IMR-90 (cell line): ENCODE measurements around the gene PFKL. TPM values are rescaled to one million over a fixed set of nuclear protein-coding genes. Genes with fewer than 3 reads are reported as not detected.

ENCODE experiments used
- ATAC-seq: fragments of 200-7000 bp; cut with Tn5 transposase; 2 replicates; pipeline ENCODE4 v1.9.1; 2020; ENCODE audit warnings: low read depth, mild to moderate bottlenecking, moderate library complexity
- BruUV-seq: library from RNA; stranded (reverse); fragments of 400-500 nt; replicated peaks from 2 replicates; lab custom pipeline; 2021; lab: Mats Ljungman, UMichigan
- CTCF ChIA-PET: fragments of 300-600 bp; formaldehyde crosslinking; extraction: SDS; loops from one replicate; lab custom pipeline; 2021; ENCODE audit warnings: antibody characterized with exemption; lab: Yijun Ruan, JAX
- POLR2A ChIA-PET: fragments of 300-600 bp; sonication (Branson Sonifier 250); formaldehyde crosslinking; loops from one replicate; lab custom pipeline; 2022; ENCODE audit warnings: antibody characterized with exemption; ENCODE audit not compliant: unreplicated experiment; lab: Charles Lee
- DNase-seq: peaks from one replicate; pipeline ENCODE4 v3.0.0; 2013
- H2AFZ ChIP-seq: replicated peaks from 2 replicates; pipeline ENCODE3; 2013; ENCODE audit warnings: low read length, mild to moderate bottlenecking; ENCODE audit not compliant: poor library complexity
- H2AK5ac ChIP-seq: 2 replicates; pipeline ENCODE4 v1.6.1; 2013; ENCODE audit warnings: low read depth, low read length, inconsistent platforms
- H2AK9ac ChIP-seq: replicated peaks from 2 replicates; pipeline ENCODE3; 2013; ENCODE audit warnings: mild to moderate bottlenecking, low read depth, low read length, moderate library complexity; ENCODE audit not compliant: poor library complexity
- H2BK120ac ChIP-seq: 2 replicates; pipeline ENCODE4 v1.6.1; 2013; ENCODE audit warnings: low read depth, low read length, inconsistent platforms
- H2BK15ac ChIP-seq: 3 replicates; pipeline ENCODE4 v1.6.1; 2013; ENCODE audit warnings: low read depth, low read length, inconsistent platforms
- H2BK20ac ChIP-seq: 2 replicates; pipeline ENCODE4 v1.6.1; 2013; ENCODE audit warnings: low read depth, mild to moderate bottlenecking, inconsistent platforms, low read length, moderate library complexity
- H2BK5ac ChIP-seq: 2 replicates; pipeline ENCODE4 v1.6.1; 2013; ENCODE audit warnings: mild to moderate bottlenecking, low read depth, low read length, inconsistent platforms; ENCODE audit not compliant: poor library complexity, severe bottlenecking
- H3K14ac ChIP-seq: replicated peaks from 2 replicates; pipeline ENCODE4 v1.6.1; 2013; ENCODE audit warnings: low read depth, low read length, inconsistent platforms
- H3K18ac ChIP-seq: 2 replicates; pipeline ENCODE4 v1.6.1; 2013; ENCODE audit warnings: low read depth, low read length, control low read depth
- H3K23ac ChIP-seq: 2 replicates; pipeline ENCODE4 v1.6.1; 2013; ENCODE audit warnings: low read depth, low read length, inconsistent platforms
- H3K27ac ChIP-seq: 2 replicates; pipeline ENCODE4 v1.5.1; 2013; ENCODE audit warnings: mild to moderate bottlenecking, control low read depth, low read length; ENCODE audit not compliant: insufficient read depth
- H3K27me3 ChIP-seq: 2 replicates; pipeline ENCODE4 v1.6.1; 2013; ENCODE audit warnings: low read length; ENCODE audit not compliant: control insufficient read depth, insufficient read depth
- H3K36me3 ChIP-seq: 2 replicates; pipeline ENCODE4 v1.6.1; 2013; ENCODE audit warnings: low read length, mixed read lengths; ENCODE audit not compliant: control insufficient read depth, insufficient read depth
- H3K4ac ChIP-seq: 2 replicates; pipeline ENCODE4 v1.6.1; 2013; ENCODE audit warnings: low read depth, low read length, inconsistent platforms
- H3K4me1 ChIP-seq: 2 replicates; pipeline ENCODE4 v1.6.1; 2013; ENCODE audit warnings: low read length, mixed read lengths; ENCODE audit not compliant: control insufficient read depth, insufficient read depth
- H3K4me2 ChIP-seq: 2 replicates; pipeline ENCODE4 v1.6.1; 2013; ENCODE audit warnings: low read depth, mild to moderate bottlenecking, control low read depth, low read length, moderate library complexity
- H3K4me3 ChIP-seq: 2 replicates; pipeline ENCODE4 v1.5.1; 2013; ENCODE audit warnings: low read depth, mild to moderate bottlenecking, control low read depth, low read length, moderate library complexity; ENCODE audit not compliant: insufficient read depth
- H3K56ac ChIP-seq: 2 replicates; pipeline ENCODE4 v1.6.1; 2013; ENCODE audit warnings: low read length, inconsistent platforms; ENCODE audit not compliant: insufficient read depth; ENCODE audit errors: extremely low read depth
- H3K79me1 ChIP-seq, 2 experiments: 2 replicates each; pipeline ENCODE4 v1.6.1; 2013; ENCODE audit warnings: low read length in 2 of 2, inconsistent platforms in 1 of 2, low read depth in 1 of 2
- H3K9ac ChIP-seq: 2 replicates; pipeline ENCODE4 v1.6.1; 2013; ENCODE audit warnings: low read depth, low read length, control low read depth
- H3K9me1 ChIP-seq: 2 replicates; pipeline ENCODE4 v1.6.1; 2013; ENCODE audit warnings: low read length, inconsistent platforms; ENCODE audit not compliant: insufficient read depth
- H3K9me3 ChIP-seq: 2 replicates; pipeline ENCODE4 v1.6.1; 2013; ENCODE audit warnings: low read length; ENCODE audit not compliant: control insufficient read depth, insufficient read depth
- H4K20me1 ChIP-seq: 2 replicates; pipeline ENCODE4 v1.6.1; 2013; ENCODE audit warnings: low read length, inconsistent platforms; ENCODE audit not compliant: insufficient read depth
- H4K5ac ChIP-seq: 2 replicates; pipeline ENCODE4 v1.6.1; 2013; ENCODE audit warnings: mild to moderate bottlenecking, low read depth, low read length, control low read depth
- H4K8ac ChIP-seq, 2 experiments: 2 replicates each; pipeline ENCODE4 v1.6.1; 2013; ENCODE audit warnings: low read depth in 2 of 2, low read length in 2 of 2, control low read depth in 1 of 2, inconsistent platforms in 1 of 2
- H4K91ac ChIP-seq: 2 replicates; pipeline ENCODE4 v1.6.1; 2013; ENCODE audit warnings: low read depth, low read length, inconsistent platforms; ENCODE audit not compliant: insufficient read depth
- BHLHE40 ChIP-seq: fragments of 150-350 bp; IDR thresholded peaks from 2 replicates; pipeline ENCODE4 v1.6.1; 2016; ENCODE audit warnings: mild to moderate bottlenecking, low read depth, low read length
- CEBPB ChIP-seq: IDR thresholded peaks from 2 replicates; pipeline ENCODE4 v1.6.1; 2012; ENCODE audit warnings: low read depth, low read length, improper control_type of control experiment
- CHD1 ChIP-seq: IDR thresholded peaks from 2 replicates; pipeline ENCODE4 v1.6.1; 2012; ENCODE audit warnings: low read depth, low read length, improper control_type of control experiment
- FOS ChIP-seq: fragments of 150-350 bp; IDR thresholded peaks from 2 replicates; pipeline ENCODE4 v1.6.1; 2016; ENCODE audit warnings: low read depth, low read length
- MAFK ChIP-seq: IDR thresholded peaks from 2 replicates; pipeline ENCODE4 v1.6.1; 2012; ENCODE audit warnings: low read depth, low read length, improper control_type of control experiment
- MAZ ChIP-seq: IDR thresholded peaks from 2 replicates; pipeline ENCODE4 v1.6.1; 2012; ENCODE audit warnings: low read depth, mild to moderate bottlenecking, low read length, improper control_type of control experiment, moderate library complexity, borderline replicate concordance
- MXI1 ChIP-seq: IDR thresholded peaks from 2 replicates; pipeline ENCODE4 v1.6.1; 2012; ENCODE audit warnings: low read depth, mild to moderate bottlenecking, low read length, moderate library complexity, borderline replicate concordance
- NFE2L2 ChIP-seq: fragments of 150-350 bp; IDR thresholded peaks from 2 replicates; pipeline ENCODE4 v1.6.1; 2016; ENCODE audit warnings: low read depth, mild to moderate bottlenecking, low read length
- POLR2A ChIP-seq: IDR thresholded peaks from 2 replicates; pipeline ENCODE4 v1.6.1; 2012; ENCODE audit warnings: mild to moderate bottlenecking, low read depth, low read length
- RAD21 ChIP-seq: IDR thresholded peaks from 2 replicates; pipeline ENCODE4 v1.6.1; 2012; ENCODE audit warnings: low read length, improper control_type of control experiment
- RCOR1 ChIP-seq: IDR thresholded peaks from 2 replicates; pipeline ENCODE4 v1.6.1; 2012; ENCODE audit warnings: mild to moderate bottlenecking, low read length, improper control_type of control experiment; ENCODE audit not compliant: insufficient replicate concordance
- RFX5 ChIP-seq: IDR thresholded peaks from 2 replicates; pipeline ENCODE4 v1.8.0; 2012; ENCODE audit warnings: low read depth, mild to moderate bottlenecking, low read length, moderate library complexity
- SMC3 ChIP-seq: fragments of 150-350 bp; IDR thresholded peaks from 2 replicates; pipeline ENCODE4 v1.6.1; 2016; ENCODE audit warnings: low read depth, mild to moderate bottlenecking, antibody characterized with exemption, low read length, moderate library complexity
- WGBS, 2 experiments: methylation state at CpG; one replicate each; pipeline versions ENCODE4 v1.1.5 to v1.1.7; 2013; ENCODE audit warnings: missing lambda C conversion rate in 2 of 2; ENCODE audit not compliant: insufficient read length in 1 of 2; ENCODE audit errors: extremely low coverage in 2 of 2; 5-methylcytosine and 5-hydroxymethylcytosine counted together
- dilution Hi-C: fragments of 300-500 bp; cut with HindIII; formaldehyde crosslinking; loops from one replicate; pipeline ENCODE4 v1.14.3; 2018; ENCODE audit warnings: low sequenced_read_pairs; ENCODE audit not compliant: unreplicated experiment
- in situ Hi-C: fragments of 300-500 bp; cut with MboI; formaldehyde crosslinking; loops from 3 replicates; pipeline ENCODE4 v1.14.3; 2019; ENCODE audit warnings: low sequenced_read_pairs, inconsistent platforms, mixed read lengths
- intact Hi-C: fragments of 100-400 bp; cut with micrococcal nuclease; formaldehyde crosslinking; loops from 2 replicates; pipeline ENCODE4 v1.10.0; 2022
- polyA plus RNA-seq, 3 experiments: library from polyadenylated mRNA; depleted of rRNA; stranded (reverse); fragments of >200 nt; gene quantifications; 2 replicates each; pipeline ENCODE4 v1.2.3, GENCODE V29; 2012; ENCODE audit warnings: low replicate concordance in 1 of 3
- total RNA-seq: library from RNA; depleted of rRNA; stranded (reverse); fragments of >200 nt; gene quantifications from 2 replicates; pipeline ENCODE4 v1.2.3, GENCODE V29; 2012
- TF ChIP-seq, protein P1 (sequence below): fragments of 150-350 bp; IDR thresholded peaks from 2 replicates; pipeline ENCODE4 v1.6.1; 2016; ENCODE audit warnings: low read depth, mild to moderate bottlenecking, low read length, moderate library complexity, borderline replicate concordance
- TF ChIP-seq, protein P2 (sequence below): fragments of 150-350 bp; IDR thresholded peaks from 2 replicates; pipeline ENCODE4 v1.6.1; 2017; ENCODE audit warnings: mild to moderate bottlenecking, antibody characterized with exemption, low read length, low read depth
- TF ChIP-seq, protein P3 (sequence below): conservative IDR thresholded peaks from 2 replicates; pipeline ENCODE4 v1.5.1; 2012; ENCODE audit warnings: mild to moderate bottlenecking, low read depth, low read length, improper control_type of control experiment

PFKL gene
- total and polyA plus RNA-seq, 2 of the 4 experiments (the other 2 are of a cell fraction) = 103 to 126 TPM

GRCh38 chr21:44295163-44295573, 4.7 kb upstream of the PFKL start:
- no peak overlapping the region for H3K4me2 ChIP-seq
- 59% methylated on average over 7 of the region's 14 CpGs; no CpG with 5 or more reads in 1 of the 2 experiments for WGBS, 2 experiments
- H3K4me3 ChIP-seq = no peak overlapping the region
- H3K56ac ChIP-seq = no peak overlapping the region
- no peak overlapping the region for H4K5ac ChIP-seq
- no peak for DNase-seq
- no peak overlapping the region for H2AK5ac ChIP-seq
- H3K9ac ChIP-seq = no peak overlapping the region
- no peak overlapping the region for H3K14ac ChIP-seq
- no TSS peak for BruUV-seq
- in situ Hi-C loops (no loop called here), dilution Hi-C loops (no loop called here), intact Hi-C loops (no loop called here)
- POLR2A ChIA-PET = no interaction called here
- no peak overlapping the region for H3K23ac ChIP-seq
- TF ChIP-seq RAD21 (no peak), MXI1 (no peak), CHD1 (no peak), FOS (no peak), SMC3 (no peak), RCOR1 (no peak), RFX5 (no peak), BHLHE40 (no peak), POLR2A (no peak), NFE2L2 (no peak), MAFK (no peak), MAZ (no peak), CEBPB (no peak)
- TF ChIP-seq, protein P1, sequence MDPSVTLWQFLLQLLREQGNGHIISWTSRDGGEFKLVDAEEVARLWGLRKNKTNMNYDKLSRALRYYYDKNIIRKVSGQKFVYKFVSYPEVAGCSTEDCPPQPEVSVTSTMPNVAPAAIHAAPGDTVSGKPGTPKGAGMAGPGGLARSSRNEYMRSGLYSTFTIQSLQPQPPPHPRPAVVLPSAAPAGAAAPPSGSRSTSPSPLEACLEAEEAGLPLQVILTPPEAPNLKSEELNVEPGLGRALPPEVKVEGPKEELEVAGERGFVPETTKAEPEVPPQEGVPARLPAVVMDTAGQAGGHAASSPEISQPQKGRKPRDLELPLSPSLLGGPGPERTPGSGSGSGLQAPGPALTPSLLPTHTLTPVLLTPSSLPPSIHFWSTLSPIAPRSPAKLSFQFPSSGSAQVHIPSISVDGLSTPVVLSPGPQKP = no peak
- TF ChIP-seq, protein P2, sequence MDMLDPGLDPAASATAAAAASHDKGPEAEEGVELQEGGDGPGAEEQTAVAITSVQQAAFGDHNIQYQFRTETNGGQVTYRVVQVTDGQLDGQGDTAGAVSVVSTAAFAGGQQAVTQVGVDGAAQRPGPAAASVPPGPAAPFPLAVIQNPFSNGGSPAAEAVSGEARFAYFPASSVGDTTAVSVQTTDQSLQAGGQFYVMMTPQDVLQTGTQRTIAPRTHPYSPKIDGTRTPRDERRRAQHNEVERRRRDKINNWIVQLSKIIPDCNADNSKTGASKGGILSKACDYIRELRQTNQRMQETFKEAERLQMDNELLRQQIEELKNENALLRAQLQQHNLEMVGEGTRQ = no peak
- TF ChIP-seq, protein P3, sequence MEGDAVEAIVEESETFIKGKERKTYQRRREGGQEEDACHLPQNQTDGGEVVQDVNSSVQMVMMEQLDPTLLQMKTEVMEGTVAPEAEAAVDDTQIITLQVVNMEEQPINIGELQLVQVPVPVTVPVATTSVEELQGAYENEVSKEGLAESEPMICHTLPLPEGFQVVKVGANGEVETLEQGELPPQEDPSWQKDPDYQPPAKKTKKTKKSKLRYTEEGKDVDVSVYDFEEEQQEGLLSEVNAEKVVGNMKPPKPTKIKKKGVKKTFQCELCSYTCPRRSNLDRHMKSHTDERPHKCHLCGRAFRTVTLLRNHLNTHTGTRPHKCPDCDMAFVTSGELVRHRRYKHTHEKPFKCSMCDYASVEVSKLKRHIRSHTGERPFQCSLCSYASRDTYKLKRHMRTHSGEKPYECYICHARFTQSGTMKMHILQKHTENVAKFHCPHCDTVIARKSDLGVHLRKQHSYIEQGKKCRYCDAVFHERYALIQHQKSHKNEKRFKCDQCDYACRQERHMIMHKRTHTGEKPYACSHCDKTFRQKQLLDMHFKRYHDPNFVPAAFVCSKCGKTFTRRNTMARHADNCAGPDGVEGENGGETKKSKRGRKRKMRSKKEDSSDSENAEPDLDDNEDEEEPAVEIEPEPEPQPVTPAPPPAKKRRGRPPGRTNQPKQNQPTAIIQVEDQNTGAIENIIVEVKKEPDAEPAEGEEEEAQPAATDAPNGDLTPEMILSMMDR = no peak
- no peak overlapping the region for H2BK5ac ChIP-seq
- peaks cover 5% of the 10 kb centered on the region; the same call in 1 of the 2 replicates for H3K27me3 ChIP-seq
- H3K27ac ChIP-seq = no peak overlapping the region
- H3K4me1 ChIP-seq = peaks cover 6% of the 10 kb centered on the region; the same call in 1 of the 2 replicates
- no peaks in the 10 kb centered on the region for H3K9me3 ChIP-seq
- H3K36me3 ChIP-seq = no peaks in the 10 kb centered on the region
- H3K4ac ChIP-seq = no peak overlapping the region
- H2BK15ac ChIP-seq = no peak overlapping the region
- H4K20me1 ChIP-seq = no peaks in the 10 kb centered on the region; the same call in 1 of the 2 replicates
- H3K9me1 ChIP-seq = no peaks in the 10 kb centered on the region
- no peak overlapping the region for H4K8ac ChIP-seq
- peak overlapping the region; percentile 85 for H2AK9ac ChIP-seq
- H4K91ac ChIP-seq = no peak overlapping the region
- H2BK120ac ChIP-seq = no peak overlapping the region
- CTCF ChIA-PET = interaction anchor here (0.6 kb wide), 1 partner anchor 29 kb away, joined by 3 read pairs; no protein-coding TSS in a partner anchor
- H2BK20ac ChIP-seq = no peak overlapping the region
- peaks cover 0 to 4% of the 10 kb centered on the region in 2 experiments; a peak in 1 of 4 replicates for H3K79me1 ChIP-seq
- no peak for ATAC-seq
- H3K18ac ChIP-seq = no peak overlapping the region
- H2AFZ ChIP-seq = peak overlapping the region; percentile 32
